HG02884 (cell line): Measurements from ENCODE around the gene APOA5.
A peak's percentile ranks its signal among the peaks of the same experiment; 100 is the strongest.
"Not testable (repeated sequence)": the region's sequence is repeated elsewhere in the genome, so short reads cannot be mapped to it uniquely, and the experiment has no call there.

ENCODE experiments used
- ATAC-seq: cut with Tn5 transposase; IDR thresholded peaks from one replicate; pipeline ENCODE4 v1.9.1; 2021; ENCODE audit warnings: mild to moderate bottlenecking, moderate library complexity; ENCODE audit not compliant: unreplicated experiment

The APOA5 gene

DNA sequence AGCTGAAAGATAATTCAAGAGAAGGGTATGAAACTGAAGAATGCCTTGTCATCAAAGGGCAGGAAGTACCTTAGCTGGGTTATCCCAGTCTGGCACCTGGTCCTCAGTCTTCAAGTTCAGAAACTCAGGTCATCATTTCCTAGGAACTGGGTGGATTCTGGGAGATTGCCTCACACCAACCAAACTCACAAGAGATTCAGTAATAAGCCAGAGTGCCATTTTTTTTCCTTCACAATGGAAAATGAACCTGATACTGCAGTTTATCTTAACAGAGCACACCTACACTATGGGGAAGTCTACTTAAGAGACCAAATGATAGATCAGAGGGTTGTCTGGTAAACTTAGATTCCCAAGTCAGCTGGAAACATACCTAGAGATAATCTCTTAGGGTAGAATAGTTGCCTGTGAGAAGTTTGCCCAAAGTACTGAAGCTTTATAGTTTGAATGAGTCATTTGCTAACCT is 15.1 kb downstream of the APOA5 start:
- ATAC-seq = no peak

DNA sequence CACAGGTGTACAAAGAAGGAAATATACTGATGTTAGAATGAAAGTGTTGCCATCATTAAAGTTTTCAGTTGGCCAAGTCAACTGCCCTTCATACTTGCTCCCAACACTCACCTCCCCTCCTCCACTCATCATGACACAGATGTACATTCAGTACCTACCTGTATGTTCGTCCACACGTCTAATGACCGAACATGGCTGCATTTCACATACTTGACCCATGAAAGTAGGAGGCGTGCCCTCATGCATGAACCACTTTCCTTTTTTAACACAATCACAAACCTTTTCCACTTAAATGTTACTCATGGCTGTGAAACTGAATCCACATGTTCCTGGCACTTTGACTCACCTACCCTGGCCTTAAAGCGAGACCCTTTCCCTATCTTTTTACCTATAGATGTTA is 15.7 kb downstream of the APOA5 start:
- ATAC-seq = no peak

DNA sequence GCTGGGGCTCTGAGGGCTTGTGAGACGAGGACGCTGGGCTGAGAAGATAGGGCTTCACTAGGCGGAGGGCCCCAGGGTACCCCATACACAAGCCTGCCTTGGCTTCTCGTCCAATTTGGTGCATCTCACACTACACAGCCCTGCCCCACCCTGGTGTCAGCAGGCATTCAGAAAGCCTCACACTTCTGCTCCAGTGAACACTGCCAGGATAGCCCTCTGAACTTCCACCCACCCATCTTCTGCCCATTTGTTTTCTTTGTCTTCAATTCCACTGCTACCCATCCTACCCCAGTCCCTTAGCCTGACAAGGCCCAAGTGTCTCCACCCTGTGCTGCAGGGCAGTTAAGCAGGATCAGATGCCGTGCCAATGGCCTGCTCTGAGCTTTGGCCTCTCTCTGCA is 17.0 kb downstream of the APOA5 start:
- no peak for ATAC-seq

- peak; percentile 36 for ATAC-seq
Measured at GRCh38 chr11:116773203-116774097, 18.2 kb downstream of the APOA5 start.

DNA sequence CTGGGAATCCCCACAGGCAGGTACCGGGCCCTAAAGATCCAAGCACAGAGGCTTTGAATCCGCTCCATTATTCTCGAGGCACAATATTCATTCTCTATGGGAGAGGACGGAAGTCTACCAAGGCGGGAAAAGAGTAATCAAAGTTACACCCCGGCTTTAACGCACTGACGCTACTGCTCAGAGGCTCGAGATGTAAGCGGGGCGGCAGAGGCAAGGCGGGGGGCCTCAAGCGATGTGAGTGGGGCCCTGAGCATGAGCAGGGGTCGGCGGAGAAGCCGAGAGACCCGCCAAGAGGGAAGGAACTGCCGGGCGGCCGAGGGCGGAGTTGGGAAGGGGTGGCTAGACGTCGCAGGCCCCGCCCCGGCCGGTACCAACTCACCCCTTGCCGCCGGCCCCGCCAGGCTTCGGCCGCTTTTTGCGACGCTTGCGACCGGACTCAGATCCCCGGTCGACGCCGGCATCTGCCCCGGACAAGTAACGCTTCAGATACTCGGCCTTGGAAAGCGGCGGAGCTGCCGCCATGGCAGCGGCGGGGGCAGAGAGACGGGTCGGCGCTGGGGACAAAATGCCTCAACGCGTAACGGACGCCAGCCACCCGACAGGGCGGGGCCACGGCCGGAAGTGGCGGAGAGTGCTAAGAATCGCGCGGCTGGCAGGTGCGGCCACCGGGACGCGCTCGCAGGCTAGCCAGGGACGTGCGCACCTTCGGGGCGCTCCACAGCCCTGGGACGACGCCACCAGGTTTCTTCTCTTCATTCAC is 19.1 kb downstream of the APOA5 start, which contains the start of gene BUD13:
TSS of gene BUD13 (minus strand) at position 545 of the 760 bp plus-strand sequence. CDS start at position 522, 23 bp downstream.
- peak; percentile 77 for ATAC-seq

DNA sequence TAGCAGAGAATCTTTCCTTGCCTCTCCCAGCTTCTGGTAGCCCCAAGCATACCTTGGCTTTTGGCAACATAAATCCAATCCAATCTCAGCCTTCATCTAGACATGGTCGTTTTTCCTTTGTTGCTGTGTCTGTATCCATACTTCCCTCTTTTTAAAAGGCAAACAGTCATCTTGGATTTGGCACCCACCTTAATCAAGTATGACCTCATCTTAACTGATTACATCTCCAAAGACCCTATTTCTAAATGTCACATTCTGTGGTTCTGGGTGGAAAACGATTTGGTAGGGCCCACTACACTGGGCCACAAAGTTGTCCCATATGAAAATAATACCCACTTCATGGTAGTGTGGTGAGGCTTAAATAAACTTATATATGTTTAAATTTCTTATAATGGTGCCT is 19.7 kb downstream of the APOA5 start:
- ATAC-seq = no peak

GRCh38 chr11:116762132-116762531 is 29.5 kb downstream of the APOA5 start:
- no peak for ATAC-seq

DNA sequence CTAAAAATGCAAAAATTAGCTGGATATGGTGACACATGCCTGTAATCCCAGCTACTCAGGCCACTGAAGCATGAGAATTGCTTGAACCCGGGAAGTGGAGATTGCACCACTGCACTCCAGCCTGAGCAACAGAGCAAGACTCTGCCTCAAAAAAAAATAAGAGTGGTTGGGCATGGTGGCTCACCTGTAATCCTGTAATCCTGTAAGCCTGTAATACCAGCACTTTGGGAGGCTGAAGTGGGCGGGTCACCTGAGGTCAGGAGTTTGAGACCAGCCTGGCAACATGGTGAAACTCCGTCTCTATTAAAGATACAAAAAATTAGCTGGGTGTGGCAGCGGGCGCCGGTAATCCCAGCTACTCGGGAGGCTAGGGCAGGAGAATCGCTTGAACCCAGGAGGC is 35.6 kb downstream of the APOA5 start:
- ATAC-seq = not testable (repeated sequence)

DNA sequence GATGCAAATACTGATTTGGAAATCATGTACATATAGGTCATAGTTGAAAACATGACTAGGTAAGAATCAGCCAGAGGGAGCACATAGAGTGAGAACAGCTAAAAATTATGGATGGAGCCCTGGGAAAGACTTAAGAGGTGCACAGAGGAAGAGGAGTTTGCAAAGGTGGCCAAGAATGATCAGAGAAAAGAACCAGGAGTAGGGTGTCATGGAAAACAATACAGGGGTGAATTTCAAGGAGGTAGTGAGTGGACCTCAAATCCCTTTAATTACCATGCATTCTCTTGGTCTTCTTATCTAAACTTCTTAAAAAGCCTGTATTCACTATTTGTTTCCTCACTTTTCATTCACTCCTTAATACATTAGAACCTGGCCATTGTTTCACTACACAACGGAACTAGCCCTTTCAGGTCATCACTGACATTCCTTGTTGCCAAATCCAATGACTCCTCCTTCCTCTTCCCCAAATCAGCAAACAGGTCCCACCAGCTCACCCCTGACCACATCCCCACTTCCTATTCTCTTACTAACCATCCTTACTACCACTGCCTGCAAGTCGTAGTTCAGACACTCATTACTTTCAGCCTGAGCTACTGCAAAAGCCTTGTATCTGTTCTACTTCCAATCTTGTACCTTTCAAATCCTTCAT is 41.5 kb downstream of the APOA5 start:
- ATAC-seq = no peak

- ATAC-seq = no peak
Measured at GRCh38 chr11:116742104-116742503, 49.6 kb downstream of the APOA5 start.

DNA sequence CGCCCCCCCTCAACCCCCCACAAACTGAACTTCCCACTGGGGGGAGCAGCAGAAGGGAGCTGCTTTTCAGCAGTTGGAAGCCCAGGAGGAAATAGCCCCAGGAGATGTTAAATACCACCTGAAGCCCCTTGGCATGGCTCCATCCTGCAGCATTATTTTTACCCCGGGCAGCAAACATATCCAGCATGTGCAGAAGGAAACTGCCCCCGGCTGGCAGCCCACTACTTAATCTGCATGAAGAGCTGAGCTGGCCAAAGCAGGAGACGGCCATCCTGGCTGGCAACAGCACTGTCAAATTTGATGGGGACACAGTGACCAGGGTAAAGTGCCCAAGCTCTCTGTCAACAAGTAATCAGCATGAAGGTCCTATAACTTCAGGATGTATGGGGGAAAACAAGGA is 50.9 kb downstream of the APOA5 start:
- no peak for ATAC-seq
